ENCODE measurements around the gene WNT7B.

WNT7B gene

GRCh38 chr22:45963821-45964220, 13.1 kb downstream of the WNT7B start:
- H3K4me3 ChIP-seq (ENCODE audit: low read length): no peak overlapping the region
- peaks cover 37% of the 10 kb centered on the region for H3K27me3 ChIP-seq (ENCODE audit: control insufficient read depth, insufficient read depth, low read length)
- H3K36me3 ChIP-seq (ENCODE audit: control insufficient read depth, insufficient read depth, low read length): no peaks in the 10 kb centered on the region
- no peak overlapping the region for H3K9ac ChIP-seq (ENCODE audit: low read length)
- H3K4me1 ChIP-seq (ENCODE audit: control insufficient read depth, insufficient read depth, low read length): no peaks in the 10 kb centered on the region
- no peaks in the 10 kb centered on the region for H3K9me3 ChIP-seq (ENCODE audit: control insufficient read depth, low read length)

GRCh38 chr22:45962756-45963324, 14.1 kb downstream of the WNT7B start:
- Histone ChIP-seq H3K4me1 (ENCODE audit: control insufficient read depth, insufficient read depth, low read length) (no peaks in the 10 kb centered on the region), H3K36me3 (ENCODE audit: control insufficient read depth, insufficient read depth, low read length) (no peaks in the 10 kb centered on the region), H3K27me3 (ENCODE audit: control insufficient read depth, insufficient read depth, low read length) (peaks cover 31% of the 10 kb centered on the region), H3K4me3 (ENCODE audit: low read length) (no peak overlapping the region), H3K9ac (ENCODE audit: low read length) (no peak overlapping the region), H3K9me3 (ENCODE audit: control insufficient read depth, low read length) (no peaks in the 10 kb centered on the region)

- Histone ChIP-seq H3K27me3 (ENCODE audit: control insufficient read depth, insufficient read depth, low read length) (peaks cover 27% of the 10 kb centered on the region), H3K9me3 (ENCODE audit: control insufficient read depth, low read length) (no peaks in the 10 kb centered on the region), H3K36me3 (ENCODE audit: control insufficient read depth, insufficient read depth, low read length) (no peaks in the 10 kb centered on the region), H3K9ac (ENCODE audit: low read length) (no peak overlapping the region), H3K4me3 (ENCODE audit: low read length) (no peak overlapping the region), H3K4me1 (ENCODE audit: control insufficient read depth, insufficient read depth, low read length) (no peaks in the 10 kb centered on the region)
Observed at GRCh38 chr22:45962434-45962718, 14.6 kb downstream of the WNT7B start.

GRCh38 chr22:45961679-45962433, 15.1 kb downstream of the WNT7B start:
- Histone ChIP-seq H3K9me3 (ENCODE audit: control insufficient read depth, low read length) (no peaks in the 10 kb centered on the region), H3K27me3 (ENCODE audit: control insufficient read depth, insufficient read depth, low read length) (peaks cover 25% of the 10 kb centered on the region), H3K4me3 (ENCODE audit: low read length) (no peak overlapping the region), H3K36me3 (ENCODE audit: control insufficient read depth, insufficient read depth, low read length) (no peaks in the 10 kb centered on the region), H3K9ac (ENCODE audit: low read length) (no peak overlapping the region), H3K4me1 (ENCODE audit: control insufficient read depth, insufficient read depth, low read length) (no peaks in the 10 kb centered on the region)

- H3K4me3 ChIP-seq (ENCODE audit: low read length): no peak overlapping the region
- no peak overlapping the region for H3K9ac ChIP-seq (ENCODE audit: low read length)
- H3K27me3 ChIP-seq (ENCODE audit: control insufficient read depth, insufficient read depth, low read length): peaks cover 21% of the 10 kb centered on the region
- no peaks in the 10 kb centered on the region for H3K9me3 ChIP-seq (ENCODE audit: control insufficient read depth, low read length)
- no peaks in the 10 kb centered on the region for H3K4me1 ChIP-seq (ENCODE audit: control insufficient read depth, insufficient read depth, low read length)
- H3K36me3 ChIP-seq (ENCODE audit: control insufficient read depth, insufficient read depth, low read length): no peaks in the 10 kb centered on the region
Observed at GRCh38 chr22:45960477-45961386, 16.2 kb downstream of the WNT7B start.

GRCh38 chr22:45959719-45960476, 17.1 kb downstream of the WNT7B start:
- Histone ChIP-seq H3K4me1 (ENCODE audit: control insufficient read depth, insufficient read depth, low read length) (no peaks in the 10 kb centered on the region), H3K27me3 (ENCODE audit: control insufficient read depth, insufficient read depth, low read length) (peaks cover 19% of the 10 kb centered on the region), H3K9ac (ENCODE audit: low read length) (no peak overlapping the region), H3K9me3 (ENCODE audit: control insufficient read depth, low read length) (no peaks in the 10 kb centered on the region), H3K4me3 (ENCODE audit: low read length) (no peak overlapping the region), H3K36me3 (ENCODE audit: control insufficient read depth, insufficient read depth, low read length) (no peaks in the 10 kb centered on the region)

GRCh38 chr22:45958971-45959370, 18.0 kb downstream of the WNT7B start:
- Histone ChIP-seq H3K9ac (ENCODE audit: low read length) (no peak overlapping the region), H3K27me3 (ENCODE audit: control insufficient read depth, insufficient read depth, low read length) (peaks cover 15% of the 10 kb centered on the region), H3K9me3 (ENCODE audit: control insufficient read depth, low read length) (no peaks in the 10 kb centered on the region), H3K36me3 (ENCODE audit: control insufficient read depth, insufficient read depth, low read length) (no peaks in the 10 kb centered on the region), H3K4me1 (ENCODE audit: control insufficient read depth, insufficient read depth, low read length) (no peaks in the 10 kb centered on the region), H3K4me3 (ENCODE audit: low read length) (no peak overlapping the region)

GRCh38 chr22:45957826-45958225, 19.1 kb downstream of the WNT7B start:
- no peak overlapping the region for H3K9ac ChIP-seq (ENCODE audit: low read length)
- H3K36me3 ChIP-seq (ENCODE audit: control insufficient read depth, insufficient read depth, low read length): no peaks in the 10 kb centered on the region
- H3K4me3 ChIP-seq (ENCODE audit: low read length): no peak overlapping the region
- no peaks in the 10 kb centered on the region for H3K4me1 ChIP-seq (ENCODE audit: control insufficient read depth, insufficient read depth, low read length)
- H3K9me3 ChIP-seq (ENCODE audit: control insufficient read depth, low read length): no peaks in the 10 kb centered on the region
- H3K27me3 ChIP-seq (ENCODE audit: control insufficient read depth, insufficient read depth, low read length): peaks cover 21% of the 10 kb centered on the region

GRCh38 chr22:45953178-45953577, 23.8 kb downstream of the WNT7B start:
- H3K4me3 ChIP-seq (ENCODE audit: low read length): no peak overlapping the region
- no peaks in the 10 kb centered on the region for H3K36me3 ChIP-seq (ENCODE audit: control insufficient read depth, insufficient read depth, low read length)
- peaks cover 20% of the 10 kb centered on the region for H3K27me3 ChIP-seq (ENCODE audit: control insufficient read depth, insufficient read depth, low read length)
- no peaks in the 10 kb centered on the region for H3K4me1 ChIP-seq (ENCODE audit: control insufficient read depth, insufficient read depth, low read length)
- H3K9ac ChIP-seq (ENCODE audit: low read length): no peak overlapping the region
- no peaks in the 10 kb centered on the region for H3K9me3 ChIP-seq (ENCODE audit: control insufficient read depth, low read length)

GRCh38 chr22:45952553-45952952, 24.4 kb downstream of the WNT7B start:
- no peak overlapping the region for H3K9ac ChIP-seq (ENCODE audit: low read length)
- H3K36me3 ChIP-seq (ENCODE audit: control insufficient read depth, insufficient read depth, low read length): no peaks in the 10 kb centered on the region
- H3K4me3 ChIP-seq (ENCODE audit: low read length): no peak overlapping the region
- H3K27me3 ChIP-seq (ENCODE audit: control insufficient read depth, insufficient read depth, low read length): peaks cover 20% of the 10 kb centered on the region
- H3K9me3 ChIP-seq (ENCODE audit: control insufficient read depth, low read length): no peaks in the 10 kb centered on the region
- no peaks in the 10 kb centered on the region for H3K4me1 ChIP-seq (ENCODE audit: control insufficient read depth, insufficient read depth, low read length)

- no peaks in the 10 kb centered on the region for H3K36me3 ChIP-seq (ENCODE audit: control insufficient read depth, insufficient read depth, low read length)
- H3K9ac ChIP-seq (ENCODE audit: low read length): no peak overlapping the region
- H3K27me3 ChIP-seq (ENCODE audit: control insufficient read depth, insufficient read depth, low read length): peaks cover 20% of the 10 kb centered on the region
- H3K4me1 ChIP-seq (ENCODE audit: control insufficient read depth, insufficient read depth, low read length): no peaks in the 10 kb centered on the region
- H3K9me3 ChIP-seq (ENCODE audit: control insufficient read depth, low read length): no peaks in the 10 kb centered on the region
- H3K4me3 ChIP-seq (ENCODE audit: low read length): no peak overlapping the region
Observed at GRCh38 chr22:45952151-45952550, 24.8 kb downstream of the WNT7B start.
